Mesenchymal stem cell (in vitro differentiated cells and primary cell): ENCODE measurements around the gene ADIPOR1.
A peak's percentile ranks its signal among the peaks of the same experiment; 100 is the strongest.

Experiments used
- DNase-seq: peaks from one replicate; pipeline ENCODE4 v3.0.0-alpha.2; 2013
- H2AFZ ChIP-seq: one replicate; pipeline ENCODE4 v1.6.1; 2013; ENCODE audit warnings: low read depth, mild to moderate bottlenecking, control low read depth, inconsistent platforms, low read length, moderate library complexity
- H2AK5ac ChIP-seq: 2 replicates; pipeline ENCODE4 v1.6.1; 2013; ENCODE audit warnings: low read length, moderate library complexity, mild to moderate bottlenecking, inconsistent platforms; ENCODE audit not compliant: severe bottlenecking
- H2BK120ac ChIP-seq: one replicate; pipeline ENCODE4 v1.6.1; 2013; ENCODE audit warnings: low read depth, mild to moderate bottlenecking, inconsistent platforms, low read length, moderate library complexity
- H2BK12ac ChIP-seq, 2 experiments: one replicate each; pipeline ENCODE4 v1.6.1; 2013; ENCODE audit warnings: inconsistent platforms in 2 of 2, low read length in 2 of 2, mild to moderate bottlenecking in 2 of 2, moderate library complexity in 2 of 2, control low read depth in 1 of 2
- H2BK15ac ChIP-seq: one replicate; pipeline ENCODE4 v1.6.1; 2013; ENCODE audit warnings: mild to moderate bottlenecking, low read depth, inconsistent platforms; ENCODE audit not compliant: poor library complexity, severe bottlenecking
- H2BK5ac ChIP-seq: 2 replicates; pipeline ENCODE4 v1.6.1; 2013; ENCODE audit warnings: low read depth, mild to moderate bottlenecking, low read length, control low read depth, inconsistent platforms; ENCODE audit not compliant: poor library complexity, severe bottlenecking
- H3K14ac ChIP-seq, 2 experiments: one replicate each; pipeline ENCODE4 v1.6.1; 2013; ENCODE audit warnings: inconsistent platforms in 2 of 2, low read length in 2 of 2, control low read depth in 1 of 2, mild to moderate bottlenecking in 1 of 2, moderate library complexity in 1 of 2
- H3K18ac ChIP-seq, 2 experiments: one replicate each; pipeline ENCODE4 v1.6.1; 2013; ENCODE audit warnings: inconsistent platforms in 2 of 2, low read length in 2 of 2, control low read depth in 1 of 2, low read depth in 1 of 2, mild to moderate bottlenecking in 1 of 2
- H3K23ac ChIP-seq, 2 experiments: one replicate each; pipeline ENCODE4 v1.6.1; 2013; ENCODE audit warnings: inconsistent platforms in 2 of 2, low read length in 2 of 2, mild to moderate bottlenecking in 2 of 2, moderate library complexity in 2 of 2, control low read depth in 1 of 2
- H3K27ac ChIP-seq: 2 replicates; pipeline ENCODE4 v1.5.1; 2013; ENCODE audit warnings: mild to moderate bottlenecking, moderate library complexity, low read length, control low read depth, inconsistent platforms; ENCODE audit not compliant: poor library complexity, severe bottlenecking
- H3K27me3 ChIP-seq, 2 experiments: 2 replicates each; pipeline versions ENCODE4 v1.6.1 to v1.7.0; 2013; ENCODE audit warnings: low read length in 2 of 2, mild to moderate bottlenecking in 2 of 2, moderate library complexity in 2 of 2, control low read depth in 1 of 2, inconsistent platforms in 1 of 2; ENCODE audit not compliant: control insufficient read depth in 1 of 2, insufficient read depth in 1 of 2
- H3K36me3 ChIP-seq, 2 experiments: 2 replicates each; pipeline versions ENCODE4 v1.6.1 to v1.7.0; 2013; ENCODE audit warnings: low read length in 2 of 2, control low read depth in 1 of 2, inconsistent platforms in 1 of 2, low read depth in 1 of 2, mild to moderate bottlenecking in 1 of 2; ENCODE audit not compliant: insufficient read depth in 2 of 2, control insufficient read depth in 1 of 2
- H3K4ac ChIP-seq, 2 experiments: one replicate each; pipeline ENCODE4 v1.6.1; 2013; ENCODE audit warnings: inconsistent platforms in 2 of 2, low read length in 2 of 2, mild to moderate bottlenecking in 2 of 2, moderate library complexity in 2 of 2, control low read depth in 1 of 2, low read depth in 1 of 2
- H3K4me1 ChIP-seq: 2 replicates; pipeline ENCODE4 v1.6.1; 2013; ENCODE audit warnings: low read depth, low read length, control low read depth; ENCODE audit not compliant: control insufficient read depth, insufficient read depth
- H3K4me2 ChIP-seq: 2 replicates; pipeline ENCODE4 v1.6.1; 2013; ENCODE audit warnings: low read length, mild to moderate bottlenecking, inconsistent platforms; ENCODE audit not compliant: poor library complexity, severe bottlenecking
- H3K4me3 ChIP-seq, 2 experiments: 2 replicates each; pipeline versions ENCODE4 v1.5.1 to v1.7.0; 2013; ENCODE audit warnings: low read length in 2 of 2, mild to moderate bottlenecking in 2 of 2, control low read depth in 1 of 2, low read depth in 1 of 2; ENCODE audit not compliant: insufficient read depth in 1 of 2
- H3K79me1 ChIP-seq: replicated peaks from 2 replicates; pipeline ENCODE4 v1.6.1; 2013; ENCODE audit warnings: mild to moderate bottlenecking, control low read depth, low read length, inconsistent platforms; ENCODE audit not compliant: poor library complexity, severe bottlenecking
- H3K9ac ChIP-seq: 2 replicates; pipeline ENCODE4 v1.7.0; 2013; ENCODE audit warnings: mild to moderate bottlenecking, low read length, moderate library complexity
- H3K9me3 ChIP-seq: 2 replicates; pipeline ENCODE4 v1.7.0; 2013; ENCODE audit warnings: mild to moderate bottlenecking, low read length; ENCODE audit not compliant: control insufficient read depth
- H4K8ac ChIP-seq: one replicate; pipeline ENCODE4 v1.6.1; 2013; ENCODE audit warnings: inconsistent platforms, mild to moderate bottlenecking, low read length, moderate library complexity
- H4K91ac ChIP-seq: one replicate; pipeline ENCODE4 v1.6.1; 2013; ENCODE audit warnings: mild to moderate bottlenecking, low read length, inconsistent platforms
- WGBS: methylation state at CpG from one replicate; pipeline ENCODE4 v1.1.7; 2013; ENCODE audit warnings: mixed read lengths; 5-methylcytosine and 5-hydroxymethylcytosine counted together

The ADIPOR1 gene

DNA sequence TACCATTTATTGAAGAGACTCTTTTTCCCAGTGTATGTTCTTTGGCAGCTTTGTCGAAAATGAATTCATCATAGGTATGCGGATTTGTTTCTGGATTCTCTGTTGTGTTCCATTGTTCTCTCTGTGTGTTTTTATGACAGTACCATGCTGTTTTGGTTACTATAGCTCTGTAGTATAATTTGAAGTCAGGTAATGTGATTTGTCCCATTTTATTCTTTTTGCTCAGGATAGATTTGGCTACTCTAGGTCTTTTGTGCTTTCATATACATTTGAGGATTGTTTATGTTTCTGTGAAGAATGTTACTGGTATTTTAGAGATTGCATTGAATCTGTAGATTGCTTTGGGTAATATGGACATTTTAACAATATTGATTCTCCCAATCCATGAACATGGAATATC is 25.6 kb downstream of the ADIPOR1 start:
- H2BK15ac ChIP-seq = no peak overlapping the region
- WGBS = 98% methylated on average over 2 of the region's 2 CpGs
- H3K79me1 ChIP-seq = no peaks in the 10 kb centered on the region
- H2BK5ac ChIP-seq = no peak overlapping the region
- H3K14ac ChIP-seq = no peak overlapping the region
- H3K4me1 ChIP-seq = no peaks in the 10 kb centered on the region
- no peak overlapping the region for H3K23ac ChIP-seq
- no peak overlapping the region for H3K9ac ChIP-seq
- H3K9me3 ChIP-seq = no peaks in the 10 kb centered on the region
- no peak overlapping the region for H2BK12ac ChIP-seq
- no peak overlapping the region for H3K4me3 ChIP-seq
- H2AFZ ChIP-seq = no peak overlapping the region
- no peak overlapping the region for H3K4me2 ChIP-seq
- no peak overlapping the region for H2AK5ac ChIP-seq
- no peaks in the 10 kb centered on the region for H3K36me3 ChIP-seq
- H4K91ac ChIP-seq = no peak overlapping the region
- no peak overlapping the region for H2BK120ac ChIP-seq
- H3K18ac ChIP-seq = no peak overlapping the region
- no peak overlapping the region for H4K8ac ChIP-seq
- no peaks in the 10 kb centered on the region for H3K27me3 ChIP-seq
- H3K4ac ChIP-seq = no peak overlapping the region
- H3K27ac ChIP-seq = no peak overlapping the region
- no peak for DNase-seq

- peak within 1 kb of the TSS in 1 of 2 experiments; percentile 82 for H3K14ac ChIP-seq
- H2AFZ ChIP-seq = peak within 1 kb of the TSS; percentile 92
- peak within 1 kb of the TSS; percentile 97 for H3K18ac ChIP-seq
- no peaks in the 10 kb centered on the region for H3K27me3 ChIP-seq
- H3K4me2 ChIP-seq = peak within 1 kb of the TSS; percentile 83
- peak within 1 kb of the TSS in 1 of 2 experiments; percentile 41 for H3K23ac ChIP-seq
- peak within 1 kb of the TSS in 1 of 2 experiments; percentile 67 for H2BK12ac ChIP-seq
- no peaks in the 10 kb centered on the region for H3K9me3 ChIP-seq
- H3K4me1 ChIP-seq = no peaks in the 10 kb centered on the region
- H4K8ac ChIP-seq = peak within 1 kb of the TSS; percentile 99
- peak within 1 kb of the TSS; percentile 66 for H2BK5ac ChIP-seq
- peak; percentile 97 for DNase-seq
- peak within 1 kb of the TSS; percentile 52 for H2BK120ac ChIP-seq
- H2AK5ac ChIP-seq = no peak within 1 kb of the TSS
- peak within 1 kb of the TSS; percentile 94 for H3K27ac ChIP-seq
- H3K9ac ChIP-seq = peak within 1 kb of the TSS; percentile 94
- H3K36me3 ChIP-seq = peaks cover 0 to 23% of the 10 kb centered on the region in 2 experiments
- H3K4me3 ChIP-seq = peak within 1 kb of the TSS; percentile 91
- H3K79me1 ChIP-seq = peaks cover 8% of the 10 kb centered on the region
- peak within 1 kb of the TSS in 1 of 2 experiments; percentile 60 for H3K4ac ChIP-seq
- 2% methylated on average over 55 of the region's 57 CpGs for WGBS
- peak within 1 kb of the TSS; percentile 87 for H4K91ac ChIP-seq
- H2BK15ac ChIP-seq = peak within 1 kb of the TSS; percentile 94
Observed at GRCh38 chr1:202926581-202927491, 31.3 kb downstream of the ADIPOR1 start, which contains the start of gene KLHL12. Gene KLHL12, minus strand, starts transcription at chr1:202927234. Its CDS starts 2,072 bp downstream, at chr1:202925162.

DNA sequence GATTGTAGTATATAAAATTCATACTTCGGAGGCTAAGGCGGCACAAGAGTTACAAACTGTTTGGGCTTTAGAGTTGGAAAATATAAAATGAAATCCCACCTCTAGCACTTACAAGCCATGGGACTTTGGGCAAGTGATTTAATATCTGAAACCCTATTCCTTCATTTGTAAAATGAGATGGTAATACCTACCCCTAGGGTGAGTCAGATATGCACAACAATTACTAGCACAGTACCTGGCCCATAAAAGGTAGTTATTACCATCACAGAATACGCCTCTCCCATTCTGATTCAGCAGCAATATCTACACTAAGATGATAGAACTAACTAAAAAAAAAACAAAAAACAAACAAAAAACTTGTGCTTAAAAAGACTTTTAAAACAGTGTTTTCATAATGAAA is 34.6 kb downstream of the ADIPOR1 start:
- no peaks in the 10 kb centered on the region for H3K9me3 ChIP-seq
- H4K91ac ChIP-seq = no peak overlapping the region
- H3K18ac ChIP-seq = no peak overlapping the region
- no peak overlapping the region for H3K9ac ChIP-seq
- H3K36me3 ChIP-seq = peaks cover 0 to 36% of the 10 kb centered on the region in 2 experiments
- H2BK120ac ChIP-seq = no peak overlapping the region
- no peak overlapping the region for H3K4me2 ChIP-seq
- H2BK5ac ChIP-seq = no peak overlapping the region
- H3K4me3 ChIP-seq = no peak overlapping the region
- H4K8ac ChIP-seq = no peak overlapping the region
- WGBS = 100% methylated on average over 1 of the region's 3 CpGs
- H2AFZ ChIP-seq = no peak overlapping the region
- no peak overlapping the region for H2BK12ac ChIP-seq
- H3K14ac ChIP-seq = no peak overlapping the region
- H2AK5ac ChIP-seq = no peak overlapping the region
- H3K4ac ChIP-seq = no peak overlapping the region
- no peaks in the 10 kb centered on the region for H3K27me3 ChIP-seq
- no peak overlapping the region for H3K27ac ChIP-seq
- no peak overlapping the region for H3K23ac ChIP-seq
- peaks cover 12% of the 10 kb centered on the region for H3K79me1 ChIP-seq
- H3K4me1 ChIP-seq = no peaks in the 10 kb centered on the region
- no peak for DNase-seq
- no peak overlapping the region for H2BK15ac ChIP-seq

GRCh38 chr1:202919615-202920014 is 38.5 kb downstream of the ADIPOR1 start:
- no peak overlapping the region for H3K23ac ChIP-seq
- no peaks in the 10 kb centered on the region for H3K9me3 ChIP-seq
- H3K4me1 ChIP-seq = no peaks in the 10 kb centered on the region
- no peak overlapping the region for H3K14ac ChIP-seq
- H3K9ac ChIP-seq = no peak overlapping the region
- H2BK15ac ChIP-seq = no peak overlapping the region
- no peak overlapping the region for H3K18ac ChIP-seq
- no peak overlapping the region for H3K27ac ChIP-seq
- no peak overlapping the region for H3K4me2 ChIP-seq
- H2BK120ac ChIP-seq = no peak overlapping the region
- no peak overlapping the region for H2AK5ac ChIP-seq
- no peak for DNase-seq
- H3K79me1 ChIP-seq = peaks cover 14% of the 10 kb centered on the region
- peaks cover 13 to 71% of the 10 kb centered on the region in 2 experiments for H3K36me3 ChIP-seq
- no peak overlapping the region for H4K91ac ChIP-seq
- H3K4ac ChIP-seq = no peak overlapping the region
- H2BK12ac ChIP-seq = no peak overlapping the region
- no peak overlapping the region for H3K4me3 ChIP-seq
- no peaks in the 10 kb centered on the region for H3K27me3 ChIP-seq
- no peak overlapping the region for H2AFZ ChIP-seq
- no peak overlapping the region for H4K8ac ChIP-seq
- no peak overlapping the region for H2BK5ac ChIP-seq
